SK-N-SH treated with all-trans-retinoic acid at 6 μM for 48 hours (cell line): ENCODE results near the gene AGPAT1.

ENCODE experiments used
- ATAC-seq: fragments of 200-7000 bp; cut with Tn5 transposase; 3 replicates; pipeline ENCODE4 v1.9.1; 2020; ENCODE audit warnings: mild to moderate bottlenecking, moderate library complexity
- ARNTL ChIP-seq: fragments of 450-650 bp; formaldehyde crosslinking; IDR thresholded peaks from 2 replicates; pipeline ENCODE4 v1.5.0; 2020; ENCODE audit warnings: low read depth, mild to moderate bottlenecking, moderate library complexity, borderline replicate concordance
- BACH2 ChIP-seq: fragments of 250-450 bp; sonication (Bioruptor Pico); IDR thresholded peaks from 2 replicates; pipeline ENCODE4 v1.9.0; 2021; ENCODE audit warnings: mild to moderate bottlenecking, borderline replicate concordance
- CSDC2 ChIP-seq: fragments of 250-450 bp; sonication (Bioruptor Pico); IDR thresholded peaks from 2 replicates; pipeline ENCODE4 v1.5.0; 2020; ENCODE audit warnings: mild to moderate bottlenecking, moderate library complexity
- ESRRG ChIP-seq: fragments of 250-450 bp; sonication (Bioruptor Pico); IDR thresholded peaks from 2 replicates; pipeline ENCODE4 v1.6.1; 2021; ENCODE audit warnings: mild to moderate bottlenecking
- ISL1 ChIP-seq: fragments of 250-450 bp; sonication (Bioruptor Pico); IDR thresholded peaks from 2 replicates; pipeline ENCODE4 v2.1.2; 2022; ENCODE audit warnings: mild to moderate bottlenecking, moderate library complexity
- OSR1 ChIP-seq: fragments of 250-450 bp; sonication (Bioruptor Pico); IDR thresholded peaks from 2 replicates; pipeline ENCODE4 v1.8.0; 2022; ENCODE audit warnings: moderate library complexity, mild to moderate bottlenecking, inconsistent platforms
- PPARA ChIP-seq: fragments of 250-450 bp; sonication (Bioruptor Pico); IDR thresholded peaks from 2 replicates; pipeline ENCODE4 v1.5.0; 2020; ENCODE audit warnings: mild to moderate bottlenecking, borderline replicate concordance
- RARB ChIP-seq: fragments of 250-450 bp; sonication (Bioruptor Pico); IDR thresholded peaks from 2 replicates; pipeline ENCODE4 v1.8.0; 2021; ENCODE audit warnings: mild to moderate bottlenecking, moderate library complexity
- SNAI2 ChIP-seq: fragments of 250-450 bp; sonication (Bioruptor Pico); IDR thresholded peaks from 2 replicates; pipeline ENCODE4 v1.5.0; 2020; ENCODE audit warnings: mild to moderate bottlenecking, moderate library complexity
- TCF4 ChIP-seq: fragments of 250-450 bp; sonication (Bioruptor Pico); IDR thresholded peaks from 2 replicates; pipeline ENCODE4 v1.8.0; 2021; ENCODE audit warnings: mild to moderate bottlenecking, moderate library complexity, borderline replicate concordance
- TOX ChIP-seq: fragments of 250-450 bp; sonication (Bioruptor Pico); IDR thresholded peaks from 2 replicates; pipeline ENCODE4 v1.8.0; 2021; ENCODE audit warnings: mild to moderate bottlenecking, moderate library complexity, borderline replicate concordance
- ZFP30 ChIP-seq: fragments of 450-650 bp; formaldehyde crosslinking; IDR thresholded peaks from 2 replicates; pipeline ENCODE4 v1.5.0; 2022; ENCODE audit warnings: mild to moderate bottlenecking, moderate library complexity
- ZNF565 ChIP-seq: fragments of 450-650 bp; formaldehyde crosslinking; conservative IDR thresholded peaks from 2 replicates; pipeline ENCODE4 v1.5.0; 2020; ENCODE audit warnings: low read depth, mild to moderate bottlenecking, moderate library complexity
- ZNF70 ChIP-seq: fragments of 450-650 bp; formaldehyde crosslinking; IDR thresholded peaks from 2 replicates; pipeline ENCODE4 v1.5.0; 2020; ENCODE audit warnings: mild to moderate bottlenecking, moderate library complexity
- ZNF8 ChIP-seq: fragments of 450-650 bp; formaldehyde crosslinking; IDR thresholded peaks from 2 replicates; pipeline ENCODE4 v1.5.0; 2020; ENCODE audit warnings: mild to moderate bottlenecking, moderate library complexity
- TF ChIP-seq, protein P1 (sequence below): fragments of 250-450 bp; sonication (Bioruptor Pico); IDR thresholded peaks from 2 replicates; pipeline ENCODE4 v1.8.0; 2020; ENCODE audit warnings: mild to moderate bottlenecking, moderate library complexity, borderline replicate concordance
- TF ChIP-seq, protein P2 (sequence below): fragments of 250-450 bp; sonication (Bioruptor Pico); IDR thresholded peaks from 2 replicates; pipeline ENCODE4 v1.5.1; 2020; ENCODE audit warnings: low read depth, mild to moderate bottlenecking, moderate library complexity
- TF ChIP-seq, protein P3 (sequence below): fragments of 250-450 bp; sonication (Bioruptor Pico); IDR thresholded peaks from 2 replicates; pipeline ENCODE4 v1.5.1; 2021; ENCODE audit warnings: mild to moderate bottlenecking, moderate library complexity
- TF ChIP-seq, protein P4 (sequence below): fragments of 250-450 bp; sonication (Bioruptor Pico); IDR thresholded peaks from 2 replicates; pipeline ENCODE4 v1.5.0; 2020; ENCODE audit warnings: mild to moderate bottlenecking, moderate library complexity
- TF ChIP-seq, protein P5 (sequence below): fragments of 250-450 bp; sonication (Bioruptor Pico); IDR thresholded peaks from 2 replicates; pipeline ENCODE4 v1.8.0; 2021; ENCODE audit warnings: low read depth, mild to moderate bottlenecking, moderate library complexity, borderline replicate concordance

AGPAT1 gene

DNA sequence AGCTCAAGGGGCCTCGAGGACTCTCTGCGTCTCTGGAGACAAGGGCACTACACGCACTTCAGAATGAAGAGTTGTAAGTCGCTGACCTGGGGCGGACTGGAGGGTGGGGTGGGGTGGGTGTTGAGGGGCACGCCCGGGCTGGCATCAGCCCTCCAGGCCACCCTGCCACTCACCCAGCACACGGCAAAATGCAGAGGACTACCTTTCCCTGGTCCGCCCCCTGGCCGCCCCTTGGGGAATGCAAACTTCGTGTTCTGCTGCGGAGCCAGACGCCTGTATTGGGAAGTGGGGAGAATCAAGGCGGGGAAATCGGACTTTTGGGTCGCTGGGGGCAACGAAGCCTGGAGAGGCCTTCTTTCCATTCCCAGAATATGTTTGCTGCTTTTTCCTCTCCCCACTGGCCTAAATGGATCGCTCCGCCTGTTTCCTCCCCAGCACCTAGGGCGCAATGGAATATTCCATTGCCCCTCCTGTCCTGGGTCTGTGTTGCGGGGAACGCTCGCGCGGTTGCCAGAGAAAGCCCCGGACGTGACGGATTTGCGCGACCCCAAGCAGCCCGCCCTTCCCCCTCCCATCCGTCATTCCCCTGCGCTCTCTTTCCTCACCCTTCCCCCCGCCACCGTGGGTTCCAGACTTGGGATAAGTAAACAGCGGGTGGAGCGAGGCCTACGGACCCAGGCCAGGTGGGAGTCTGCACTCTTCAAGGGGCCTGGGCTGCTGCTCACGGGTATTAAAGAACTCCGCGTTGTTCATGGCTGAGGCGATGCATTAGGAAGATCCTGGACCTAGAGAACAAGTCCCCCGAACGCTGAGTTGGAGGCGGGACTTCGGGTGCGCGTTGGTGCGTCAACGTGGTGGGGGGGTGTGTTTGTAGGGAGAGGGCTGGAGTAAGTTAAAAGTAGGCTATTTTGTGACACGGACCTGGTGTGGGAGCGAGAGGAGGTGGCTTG, 22.0 kb downstream of the AGPAT1 start, which contains the start of gene PPT2:
PPT2 (plus strand) TSS at position 578 of the 950 bp plus-strand sequence. CDS start 454 bp downstream, outside the sequence.
- peak; percentile 82 for ATAC-seq
- TF ChIP-seq ZFP30 (no peak), BACH2 (CRISPR knock-in tag) (no peak)

GRCh38 chr6:32152769-32153563, 22.9 kb downstream of the AGPAT1 start:
- TF ChIP-seq ZNF8 (CRISPR knock-in tag) = no peak

GRCh38 chr6:32151863-32152768, 23.8 kb downstream of the AGPAT1 start, which contains the start of gene PRRT1:
Gene PRRT1, minus strand, starts transcription at chr6:32151939. Its CDS starts 112 bp downstream, at chr6:32151827.
- no peak for ATAC-seq
- no peak for TF ChIP-seq PPARA (CRISPR knock-in tag)
- TF ChIP-seq CSDC2 (CRISPR knock-in tag) = no peak
- no peak for TF ChIP-seq TCF4
- no peak for TF ChIP-seq ZNF565 (CRISPR knock-in tag)
- TF ChIP-seq, protein P1, sequence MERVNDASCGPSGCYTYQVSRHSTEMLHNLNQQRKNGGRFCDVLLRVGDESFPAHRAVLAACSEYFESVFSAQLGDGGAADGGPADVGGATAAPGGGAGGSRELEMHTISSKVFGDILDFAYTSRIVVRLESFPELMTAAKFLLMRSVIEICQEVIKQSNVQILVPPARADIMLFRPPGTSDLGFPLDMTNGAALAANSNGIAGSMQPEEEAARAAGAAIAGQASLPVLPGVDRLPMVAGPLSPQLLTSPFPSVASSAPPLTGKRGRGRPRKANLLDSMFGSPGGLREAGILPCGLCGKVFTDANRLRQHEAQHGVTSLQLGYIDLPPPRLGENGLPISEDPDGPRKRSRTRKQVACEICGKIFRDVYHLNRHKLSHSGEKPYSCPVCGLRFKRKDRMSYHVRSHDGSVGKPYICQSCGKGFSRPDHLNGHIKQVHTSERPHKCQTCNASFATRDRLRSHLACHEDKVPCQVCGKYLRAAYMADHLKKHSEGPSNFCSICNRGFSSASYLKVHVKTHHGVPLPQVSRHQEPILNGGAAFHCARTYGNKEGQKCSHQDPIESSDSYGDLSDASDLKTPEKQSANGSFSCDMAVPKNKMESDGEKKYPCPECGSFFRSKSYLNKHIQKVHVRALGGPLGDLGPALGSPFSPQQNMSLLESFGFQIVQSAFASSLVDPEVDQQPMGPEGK = no peak

More at GRCh38 chr6:32152769-32153563, 22.9 kb downstream of the AGPAT1 start:
- peak; percentile 61 for ATAC-seq

DNA sequence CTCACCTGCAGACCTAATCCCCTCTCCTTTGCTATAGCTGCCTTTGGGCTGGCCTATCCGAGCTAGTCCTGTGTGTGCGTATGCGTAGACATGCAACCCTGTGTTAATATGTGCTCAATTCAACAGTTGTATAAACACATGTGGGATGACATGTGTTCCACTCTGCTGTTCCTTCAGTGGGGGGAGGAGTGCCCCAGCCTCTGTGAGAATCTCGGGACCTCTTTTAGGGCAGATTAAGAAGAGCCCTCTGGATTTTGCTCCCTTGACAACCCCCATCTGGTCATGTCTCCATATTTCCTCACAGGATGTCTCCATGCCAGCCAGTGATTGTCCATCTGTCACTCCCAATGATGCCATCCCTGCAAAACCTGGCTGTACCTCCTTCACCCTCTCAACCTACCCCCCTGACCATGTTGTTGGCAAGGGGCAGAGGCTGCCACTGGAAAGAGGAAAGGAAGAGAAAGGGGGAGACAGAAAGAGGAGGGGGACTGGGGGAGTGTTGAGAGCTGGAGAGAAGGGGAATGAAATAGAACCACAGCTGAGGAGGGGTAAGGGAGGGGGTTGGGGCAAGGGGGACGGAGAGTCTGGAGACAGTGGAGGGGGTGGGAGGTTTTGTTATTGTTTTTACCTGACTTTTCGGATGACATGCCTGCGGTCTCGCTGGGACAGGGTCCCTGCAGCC, 24.6 kb downstream of the AGPAT1 start:
- ATAC-seq = no peak
- TF ChIP-seq ESRRG (no peak), CSDC2 (CRISPR knock-in tag) (no peak), ISL1 (CRISPR knock-in tag) (no peak), ARNTL (CRISPR knock-in tag) (no peak), ZNF70 (no peak), TOX (CRISPR knock-in tag) (no peak), TCF4 (no peak), RARB (CRISPR knock-in tag) (no peak), OSR1 (CRISPR knock-in tag) (no peak), ZNF565 (CRISPR knock-in tag) (no peak), ZFP30 (no peak), SNAI2 (CRISPR knock-in tag) (no peak)
- TF ChIP-seq, protein P1 = no peak
- TF ChIP-seq, protein P2, sequence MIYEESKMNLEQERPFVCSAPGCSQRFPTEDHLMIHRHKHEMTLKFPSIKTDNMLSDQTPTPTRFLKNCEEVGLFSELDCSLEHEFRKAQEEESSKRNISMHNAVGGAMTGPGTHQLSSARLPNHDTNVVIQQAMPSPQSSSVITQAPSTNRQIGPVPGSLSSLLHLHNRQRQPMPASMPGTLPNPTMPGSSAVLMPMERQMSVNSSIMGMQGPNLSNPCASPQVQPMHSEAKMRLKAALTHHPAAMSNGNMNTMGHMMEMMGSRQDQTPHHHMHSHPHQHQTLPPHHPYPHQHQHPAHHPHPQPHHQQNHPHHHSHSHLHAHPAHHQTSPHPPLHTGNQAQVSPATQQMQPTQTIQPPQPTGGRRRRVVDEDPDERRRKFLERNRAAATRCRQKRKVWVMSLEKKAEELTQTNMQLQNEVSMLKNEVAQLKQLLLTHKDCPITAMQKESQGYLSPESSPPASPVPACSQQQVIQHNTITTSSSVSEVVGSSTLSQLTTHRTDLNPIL (CRISPR knock-in tag) = no peak
- TF ChIP-seq, protein P3, sequence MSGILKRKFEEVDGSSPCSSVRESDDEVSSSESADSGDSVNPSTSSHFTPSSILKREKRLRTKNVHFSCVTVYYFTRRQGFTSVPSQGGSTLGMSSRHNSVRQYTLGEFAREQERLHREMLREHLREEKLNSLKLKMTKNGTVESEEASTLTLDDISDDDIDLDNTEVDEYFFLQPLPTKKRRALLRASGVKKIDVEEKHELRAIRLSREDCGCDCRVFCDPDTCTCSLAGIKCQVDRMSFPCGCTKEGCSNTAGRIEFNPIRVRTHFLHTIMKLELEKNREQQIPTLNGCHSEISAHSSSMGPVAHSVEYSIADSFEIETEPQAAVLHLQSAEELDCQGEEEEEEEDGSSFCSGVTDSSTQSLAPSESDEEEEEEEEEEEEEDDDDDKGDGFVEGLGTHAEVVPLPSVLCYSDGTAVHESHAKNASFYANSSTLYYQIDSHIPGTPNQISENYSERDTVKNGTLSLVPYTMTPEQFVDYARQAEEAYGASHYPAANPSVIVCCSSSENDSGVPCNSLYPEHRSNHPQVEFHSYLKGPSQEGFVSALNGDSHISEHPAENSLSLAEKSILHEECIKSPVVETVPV = no peak
- TF ChIP-seq, protein P4, sequence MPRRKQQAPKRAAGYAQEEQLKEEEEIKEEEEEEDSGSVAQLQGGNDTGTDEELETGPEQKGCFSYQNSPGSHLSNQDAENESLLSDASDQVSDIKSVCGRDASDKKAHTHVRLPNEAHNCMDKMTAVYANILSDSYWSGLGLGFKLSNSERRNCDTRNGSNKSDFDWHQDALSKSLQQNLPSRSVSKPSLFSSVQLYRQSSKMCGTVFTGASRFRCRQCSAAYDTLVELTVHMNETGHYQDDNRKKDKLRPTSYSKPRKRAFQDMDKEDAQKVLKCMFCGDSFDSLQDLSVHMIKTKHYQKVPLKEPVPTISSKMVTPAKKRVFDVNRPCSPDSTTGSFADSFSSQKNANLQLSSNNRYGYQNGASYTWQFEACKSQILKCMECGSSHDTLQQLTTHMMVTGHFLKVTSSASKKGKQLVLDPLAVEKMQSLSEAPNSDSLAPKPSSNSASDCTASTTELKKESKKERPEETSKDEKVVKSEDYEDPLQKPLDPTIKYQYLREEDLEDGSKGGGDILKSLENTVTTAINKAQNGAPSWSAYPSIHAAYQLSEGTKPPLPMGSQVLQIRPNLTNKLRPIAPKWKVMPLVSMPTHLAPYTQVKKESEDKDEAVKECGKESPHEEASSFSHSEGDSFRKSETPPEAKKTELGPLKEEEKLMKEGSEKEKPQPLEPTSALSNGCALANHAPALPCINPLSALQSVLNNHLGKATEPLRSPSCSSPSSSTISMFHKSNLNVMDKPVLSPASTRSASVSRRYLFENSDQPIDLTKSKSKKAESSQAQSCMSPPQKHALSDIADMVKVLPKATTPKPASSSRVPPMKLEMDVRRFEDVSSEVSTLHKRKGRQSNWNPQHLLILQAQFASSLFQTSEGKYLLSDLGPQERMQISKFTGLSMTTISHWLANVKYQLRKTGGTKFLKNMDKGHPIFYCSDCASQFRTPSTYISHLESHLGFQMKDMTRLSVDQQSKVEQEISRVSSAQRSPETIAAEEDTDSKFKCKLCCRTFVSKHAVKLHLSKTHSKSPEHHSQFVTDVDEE (CRISPR knock-in tag) = no peak
- TF ChIP-seq, protein P5, sequence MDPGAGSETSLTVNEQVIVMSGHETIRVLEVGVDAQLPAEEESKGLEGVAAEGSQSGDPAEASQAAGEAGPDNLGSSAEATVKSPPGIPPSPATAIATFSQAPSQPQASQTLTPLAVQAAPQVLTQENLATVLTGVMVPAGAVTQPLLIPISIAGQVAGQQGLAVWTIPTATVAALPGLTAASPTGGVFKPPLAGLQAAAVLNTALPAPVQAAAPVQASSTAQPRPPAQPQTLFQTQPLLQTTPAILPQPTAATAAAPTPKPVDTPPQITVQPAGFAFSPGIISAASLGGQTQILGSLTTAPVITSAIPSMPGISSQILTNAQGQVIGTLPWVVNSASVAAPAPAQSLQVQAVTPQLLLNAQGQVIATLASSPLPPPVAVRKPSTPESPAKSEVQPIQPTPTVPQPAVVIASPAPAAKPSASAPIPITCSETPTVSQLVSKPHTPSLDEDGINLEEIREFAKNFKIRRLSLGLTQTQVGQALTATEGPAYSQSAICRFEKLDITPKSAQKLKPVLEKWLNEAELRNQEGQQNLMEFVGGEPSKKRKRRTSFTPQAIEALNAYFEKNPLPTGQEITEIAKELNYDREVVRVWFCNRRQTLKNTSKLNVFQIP (CRISPR knock-in tag) = no peak
